DND-41 (cell line): ENCODE measurements around the gene SERPINB8.

Experiments used
- EZH2 ChIP-seq: IDR thresholded peaks from 3 replicates; pipeline ENCODE4 v1.6.1; 2012; ENCODE audit warnings: borderline replicate concordance, low read depth, mild to moderate bottlenecking, moderate library complexity, low read length, inconsistent platforms; ENCODE audit not compliant: severe bottlenecking
- TF ChIP-seq, protein P1 (sequence below): IDR thresholded peaks from 2 replicates; pipeline ENCODE4 v1.5.1; 2012; ENCODE audit warnings: borderline replicate concordance, low read length, moderate library complexity, mild to moderate bottlenecking; ENCODE audit not compliant: poor library complexity, severe bottlenecking; ENCODE audit errors: extremely low read depth

DNA sequence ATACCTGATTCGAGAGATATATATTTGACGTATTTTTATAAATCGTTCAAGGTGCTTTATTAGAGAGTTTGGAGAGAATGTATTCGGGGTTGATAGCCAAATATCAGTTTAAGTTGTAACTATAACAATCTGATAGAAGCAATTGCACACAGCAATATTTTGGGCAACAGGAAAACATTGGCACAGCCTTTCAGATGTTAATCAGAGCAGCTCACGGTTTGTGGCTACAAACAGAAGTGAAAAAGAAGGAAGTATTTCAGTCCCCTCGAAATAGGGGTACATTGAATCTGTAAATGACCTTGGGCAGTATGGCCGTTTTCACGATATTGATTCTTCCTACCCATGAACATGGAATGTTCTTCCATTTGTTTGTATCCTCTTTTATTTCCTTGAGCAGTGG lies 41.5 kb upstream of the SERPINB8 start:
- TF ChIP-seq, protein P1, sequence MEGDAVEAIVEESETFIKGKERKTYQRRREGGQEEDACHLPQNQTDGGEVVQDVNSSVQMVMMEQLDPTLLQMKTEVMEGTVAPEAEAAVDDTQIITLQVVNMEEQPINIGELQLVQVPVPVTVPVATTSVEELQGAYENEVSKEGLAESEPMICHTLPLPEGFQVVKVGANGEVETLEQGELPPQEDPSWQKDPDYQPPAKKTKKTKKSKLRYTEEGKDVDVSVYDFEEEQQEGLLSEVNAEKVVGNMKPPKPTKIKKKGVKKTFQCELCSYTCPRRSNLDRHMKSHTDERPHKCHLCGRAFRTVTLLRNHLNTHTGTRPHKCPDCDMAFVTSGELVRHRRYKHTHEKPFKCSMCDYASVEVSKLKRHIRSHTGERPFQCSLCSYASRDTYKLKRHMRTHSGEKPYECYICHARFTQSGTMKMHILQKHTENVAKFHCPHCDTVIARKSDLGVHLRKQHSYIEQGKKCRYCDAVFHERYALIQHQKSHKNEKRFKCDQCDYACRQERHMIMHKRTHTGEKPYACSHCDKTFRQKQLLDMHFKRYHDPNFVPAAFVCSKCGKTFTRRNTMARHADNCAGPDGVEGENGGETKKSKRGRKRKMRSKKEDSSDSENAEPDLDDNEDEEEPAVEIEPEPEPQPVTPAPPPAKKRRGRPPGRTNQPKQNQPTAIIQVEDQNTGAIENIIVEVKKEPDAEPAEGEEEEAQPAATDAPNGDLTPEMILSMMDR, result no peak
- no peak for TF ChIP-seq EZH2
